Vagina (tissue), 2 donors: ENCODE measurements around the gene ATP5PO.

ENCODE experiments used
- POLR2A ChIP-seq, 2 donors: fragments of 450-650 bp; IDR thresholded peaks; one replicate each; pipeline ENCODE4 v1.6.1; 2017; ENCODE audit warnings: antibody characterized with exemption in 2 of 2, mild to moderate bottlenecking in 2 of 2, moderate library complexity in 2 of 2
- POLR2AphosphoS5 ChIP-seq, 2 donors: sonication (generic); formaldehyde crosslinking; IDR thresholded peaks; one replicate each; pipeline ENCODE4 v1.9.0; 2017; ENCODE audit warnings: antibody characterized with exemption in 2 of 2, mild to moderate bottlenecking in 2 of 2, low read depth in 1 of 2; ENCODE audit not compliant: insufficient read depth in 1 of 2
- TF ChIP-seq, protein P1 (sequence below), 3 experiments: fragments of 450-650 bp in 2 of 3; fragments of 200-600 bp in 1 of 3; sonication (generic) in 1 of 3; IDR thresholded peaks; one replicate each; pipeline ENCODE4 v1.5.1; 2017 to 2019; ENCODE audit warnings: antibody characterized with exemption in 3 of 3, mild to moderate bottlenecking in 2 of 3, moderate library complexity in 2 of 3

DNA sequence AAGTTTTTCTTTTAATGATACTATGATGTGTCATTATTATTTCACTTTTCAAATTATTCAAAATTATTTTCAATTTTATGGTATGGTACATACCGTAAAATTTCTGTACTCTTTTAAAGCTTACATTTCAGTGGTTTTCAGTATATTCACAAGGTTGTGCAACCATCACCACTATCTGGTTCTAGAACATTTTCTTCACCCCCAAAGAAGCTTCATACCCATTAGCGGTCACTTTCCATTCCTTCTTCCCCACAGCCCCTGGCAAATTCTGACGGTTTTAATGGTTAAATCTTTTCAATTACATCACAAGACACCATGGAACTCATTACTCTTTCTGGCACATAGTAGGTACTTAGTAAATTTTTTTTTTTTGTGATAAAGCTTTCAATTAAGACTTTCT, 22.8 kb upstream of the ATP5PO start:
- no peak for TF ChIP-seq POLR2A (IDR thresholded peaks at IDR 0.05)
- TF ChIP-seq, protein P1, sequence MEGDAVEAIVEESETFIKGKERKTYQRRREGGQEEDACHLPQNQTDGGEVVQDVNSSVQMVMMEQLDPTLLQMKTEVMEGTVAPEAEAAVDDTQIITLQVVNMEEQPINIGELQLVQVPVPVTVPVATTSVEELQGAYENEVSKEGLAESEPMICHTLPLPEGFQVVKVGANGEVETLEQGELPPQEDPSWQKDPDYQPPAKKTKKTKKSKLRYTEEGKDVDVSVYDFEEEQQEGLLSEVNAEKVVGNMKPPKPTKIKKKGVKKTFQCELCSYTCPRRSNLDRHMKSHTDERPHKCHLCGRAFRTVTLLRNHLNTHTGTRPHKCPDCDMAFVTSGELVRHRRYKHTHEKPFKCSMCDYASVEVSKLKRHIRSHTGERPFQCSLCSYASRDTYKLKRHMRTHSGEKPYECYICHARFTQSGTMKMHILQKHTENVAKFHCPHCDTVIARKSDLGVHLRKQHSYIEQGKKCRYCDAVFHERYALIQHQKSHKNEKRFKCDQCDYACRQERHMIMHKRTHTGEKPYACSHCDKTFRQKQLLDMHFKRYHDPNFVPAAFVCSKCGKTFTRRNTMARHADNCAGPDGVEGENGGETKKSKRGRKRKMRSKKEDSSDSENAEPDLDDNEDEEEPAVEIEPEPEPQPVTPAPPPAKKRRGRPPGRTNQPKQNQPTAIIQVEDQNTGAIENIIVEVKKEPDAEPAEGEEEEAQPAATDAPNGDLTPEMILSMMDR (IDR thresholded peaks at IDR 0.05) = no peak
- no peak for TF ChIP-seq POLR2AphosphoS5 (IDR thresholded peaks at IDR 0.05; ENCODE audit: insufficient read depth in 1 of 2, low read depth in 1 of 2)
